Spinal cord (tissue), 10 donors: ENCODE measurements around the gene PTDSS2. TPM values are rescaled to one million over a fixed set of nuclear protein-coding genes. Genes with fewer than 3 reads are reported as not detected.
A peak's percentile ranks its signal among the peaks of the same experiment; 100 is the strongest.
"Not testable (repeated sequence)": the region's sequence is repeated elsewhere in the genome, so short reads cannot be mapped to it uniquely, and the experiment has no call there.

Source experiments
- DNase-seq, 6 donors: peaks; one replicate each; pipeline versions ENCODE4 v3.0.0 to v3.0.0-alpha.2; 2013 to 2015; ENCODE audit warnings: low spot score in 6 of 6, low read depth in 4 of 6
- H3K27ac ChIP-seq: one replicate; pipeline ENCODE4 v1.5.1; 2013; ENCODE audit warnings: low read depth, low read length, control low read depth
- H3K27me3 ChIP-seq: one replicate; pipeline ENCODE4 v1.6.1; 2013; ENCODE audit warnings: low read length; ENCODE audit not compliant: control insufficient read depth, insufficient read depth
- H3K36me3 ChIP-seq: one replicate; pipeline ENCODE4 v1.6.1; 2013; ENCODE audit warnings: low read length; ENCODE audit not compliant: control insufficient read depth, insufficient read depth
- H3K4me1 ChIP-seq: one replicate; pipeline ENCODE4 v1.6.1; 2013; ENCODE audit warnings: low read length; ENCODE audit not compliant: control insufficient read depth, insufficient read depth
- H3K4me3 ChIP-seq: one replicate; pipeline ENCODE4 v1.5.1; 2013; ENCODE audit warnings: low read depth, low read length, control low read depth
- H3K9me3 ChIP-seq: one replicate; pipeline ENCODE4 v1.6.1; 2013; ENCODE audit warnings: low read length; ENCODE audit not compliant: control insufficient read depth, insufficient read depth
- WGBS: methylation state at CpG from one replicate; pipeline ENCODE4 v1.1.5; 2013; ENCODE audit warnings: missing lambda C conversion rate; ENCODE audit not compliant: insufficient coverage; 5-methylcytosine and 5-hydroxymethylcytosine counted together
- polyA plus RNA-seq, 2 donors: library from polyadenylated mRNA; unstranded; fragments of 120-200 nt; gene quantifications; one replicate each; pipeline ENCODE4 v1.2.1, GENCODE V29; 2013; ENCODE audit not compliant: insufficient read length in 2 of 2
- total RNA-seq, 2 donors: library from RNA; depleted of rRNA in 1 of 2; stranded (reverse); fragments of 120-200 nt in 1 of 2; fragments of >200 nt in 1 of 2; gene quantifications; one replicate each; pipeline versions ENCODE4 v1.2.3 to v1.2.4, GENCODE V29; 2013 to 2014
- donor health status: healthy.

PTDSS2 gene
- total and polyA plus RNA-seq, 4 donors: 17.9 to 62.7 (median 40.2) TPM

DNA sequence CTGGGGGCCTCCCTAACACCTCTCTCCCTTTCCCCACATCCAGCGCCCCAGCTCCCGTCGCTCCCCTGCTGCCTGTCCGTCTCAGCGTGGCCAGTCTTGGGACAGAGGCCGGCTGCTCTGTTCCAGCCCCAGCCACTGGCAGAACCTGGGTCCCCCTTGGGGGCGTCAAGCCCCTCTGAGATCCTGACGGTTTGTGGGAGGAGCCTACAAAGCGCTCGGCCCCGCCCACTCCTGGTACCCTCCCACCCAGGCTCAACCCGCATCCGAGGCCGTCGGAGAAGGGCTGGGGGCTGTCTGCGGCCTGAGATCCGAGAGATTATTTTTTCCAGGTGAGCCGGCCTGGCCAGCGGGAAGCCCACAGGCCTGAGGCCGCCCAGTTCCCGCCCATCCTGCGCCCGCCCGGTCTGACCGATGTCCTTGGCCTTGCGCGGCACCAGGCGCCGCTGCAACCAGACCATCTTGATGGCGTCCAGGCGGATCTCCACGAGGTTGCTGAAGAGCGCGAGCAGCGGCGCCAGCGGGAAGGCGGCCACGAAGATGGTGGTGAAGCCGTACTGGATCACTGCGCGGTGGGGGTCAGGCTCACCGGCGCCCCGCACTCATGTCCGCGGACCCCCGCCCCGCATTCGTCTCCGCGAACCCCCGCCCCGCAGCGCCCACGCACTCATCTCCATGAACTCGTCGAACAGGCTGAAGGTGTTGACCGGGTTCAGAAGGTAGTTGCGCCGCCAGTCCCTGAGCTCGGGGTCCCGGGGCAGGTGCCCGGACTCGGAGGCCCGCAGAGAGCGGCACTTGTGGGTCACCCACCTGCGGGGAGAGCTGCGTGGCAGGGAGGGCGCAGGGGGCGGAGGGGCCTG, 29.8 kb upstream of the PTDSS2 start:
- no peak overlapping the region for H3K4me3 ChIP-seq
- no peaks in the 10 kb centered on the region for H3K9me3 ChIP-seq
- WGBS: 45% methylated on average over 71 of the region's 71 CpGs
- H3K27me3 ChIP-seq: peaks cover 51% of the 10 kb centered on the region
- no peak for DNase-seq
- H3K4me1 ChIP-seq: peaks cover 16% of the 10 kb centered on the region
- no peak overlapping the region for H3K27ac ChIP-seq
- no peaks in the 10 kb centered on the region for H3K36me3 ChIP-seq

DNA sequence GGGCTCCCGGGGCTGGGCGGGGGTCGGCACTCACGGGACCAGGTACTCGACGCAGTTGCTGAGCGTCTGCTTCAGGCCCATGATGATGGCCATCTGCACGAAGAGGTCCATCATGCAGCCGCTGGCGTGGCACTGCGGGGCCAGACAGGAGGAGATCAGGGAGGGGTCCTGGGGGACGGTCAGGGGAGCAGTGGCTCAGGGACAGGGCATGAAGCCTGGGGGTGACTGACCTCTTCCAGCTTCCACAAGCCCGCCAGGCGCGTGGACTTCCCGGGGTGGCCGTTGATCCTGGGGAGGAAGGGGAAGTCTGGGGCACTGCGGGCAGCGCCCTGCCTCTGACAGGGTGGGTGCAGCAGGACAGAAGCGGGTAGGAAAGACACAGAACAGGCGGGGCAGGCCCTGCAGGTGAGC, 29.2 kb upstream of the PTDSS2 start:
- no peak overlapping the region for H3K4me3 ChIP-seq
- 85% methylated on average over 21 of the region's 21 CpGs for WGBS
- peaks cover 46% of the 10 kb centered on the region for H3K27me3 ChIP-seq
- DNase-seq: no peak
- no peaks in the 10 kb centered on the region for H3K9me3 ChIP-seq
- H3K27ac ChIP-seq: no peak overlapping the region
- no peaks in the 10 kb centered on the region for H3K36me3 ChIP-seq
- peaks cover 12% of the 10 kb centered on the region for H3K4me1 ChIP-seq

DNA sequence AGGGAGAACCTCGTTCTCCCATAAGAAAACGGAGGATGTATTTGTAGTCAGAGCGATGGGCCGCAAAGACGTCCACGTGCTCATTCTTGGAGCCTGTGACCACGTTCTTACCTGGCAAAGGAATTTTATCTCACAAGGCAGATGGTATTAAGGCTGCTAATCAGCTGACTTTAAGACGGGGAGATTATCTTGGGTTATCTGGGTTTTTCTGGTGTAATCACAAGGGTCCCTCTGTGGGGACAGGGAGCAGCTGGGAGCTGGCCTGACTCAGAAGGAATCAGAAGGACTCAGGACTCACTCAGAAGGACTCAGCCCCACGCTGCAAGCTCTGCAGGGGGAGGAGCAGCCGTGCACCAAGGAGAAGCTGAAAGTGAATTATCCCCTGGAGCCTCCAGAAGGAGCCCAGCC, 27.8 kb upstream of the PTDSS2 start:
- peaks cover 45% of the 10 kb centered on the region for H3K27me3 ChIP-seq
- peaks cover 3% of the 10 kb centered on the region for H3K4me1 ChIP-seq
- H3K4me3 ChIP-seq: no peak overlapping the region
- no peak overlapping the region for H3K27ac ChIP-seq
- no peak for DNase-seq
- no peaks in the 10 kb centered on the region for H3K36me3 ChIP-seq
- WGBS: 72% methylated on average over 10 of the region's 10 CpGs
- no peaks in the 10 kb centered on the region for H3K9me3 ChIP-seq

DNA sequence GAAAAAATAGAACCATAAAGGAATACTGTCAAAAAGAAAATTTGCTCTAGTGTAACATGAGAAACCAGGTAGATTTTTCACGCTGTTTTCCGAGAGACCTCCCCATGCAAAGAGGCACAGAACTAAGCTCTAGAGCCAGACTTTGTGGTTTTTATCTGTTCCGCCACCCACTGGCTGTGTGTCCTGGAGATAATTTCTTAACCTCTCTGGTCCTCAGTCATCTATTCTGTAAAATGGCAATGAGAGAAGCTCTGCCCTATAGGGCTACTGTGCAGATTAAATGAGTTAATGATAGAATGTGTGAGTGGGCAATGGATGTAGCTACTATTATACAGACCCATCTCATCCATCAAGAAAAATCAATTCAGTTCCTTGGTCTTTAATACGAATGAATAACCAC, 25.8 kb upstream of the PTDSS2 start:
- DNase-seq: no peak
- WGBS: 100% methylated on average over 2 of the region's 4 CpGs
- H3K4me1 ChIP-seq: peaks cover 3% of the 10 kb centered on the region
- peaks cover 29% of the 10 kb centered on the region for H3K27me3 ChIP-seq
- H3K27ac ChIP-seq: no peak overlapping the region
- H3K4me3 ChIP-seq: no peak overlapping the region
- no peaks in the 10 kb centered on the region for H3K9me3 ChIP-seq
- H3K36me3 ChIP-seq: no peaks in the 10 kb centered on the region

DNA sequence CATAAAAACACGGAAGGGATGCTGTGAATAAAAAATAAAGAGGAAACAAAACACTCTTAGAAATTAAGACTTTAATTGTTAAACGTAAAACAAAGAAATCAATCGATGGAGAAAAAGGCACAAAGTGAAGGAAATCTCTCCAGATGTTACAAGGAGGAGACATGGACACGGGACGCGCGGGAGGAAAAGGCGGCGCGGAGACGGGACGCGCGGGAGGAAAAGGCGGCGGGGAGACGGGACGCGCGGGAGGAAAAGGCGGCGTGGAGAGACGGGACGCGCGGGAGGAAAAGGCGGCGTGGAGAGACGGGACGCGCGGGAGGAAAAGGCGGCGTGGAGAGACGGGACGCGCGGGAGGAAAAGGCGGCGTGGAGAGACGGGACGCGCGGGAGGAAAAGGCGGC, 25.3 kb upstream of the PTDSS2 start:
- H3K4me3 ChIP-seq, H3K27ac ChIP-seq, DNase-seq, H3K9me3 ChIP-seq, H3K36me3 ChIP-seq, H3K4me1 ChIP-seq: not testable (repeated sequence)
- WGBS: 22% methylated on average over 30 of the region's 45 CpGs
- H3K27me3 ChIP-seq: peaks cover 25% of the 10 kb centered on the region

DNA sequence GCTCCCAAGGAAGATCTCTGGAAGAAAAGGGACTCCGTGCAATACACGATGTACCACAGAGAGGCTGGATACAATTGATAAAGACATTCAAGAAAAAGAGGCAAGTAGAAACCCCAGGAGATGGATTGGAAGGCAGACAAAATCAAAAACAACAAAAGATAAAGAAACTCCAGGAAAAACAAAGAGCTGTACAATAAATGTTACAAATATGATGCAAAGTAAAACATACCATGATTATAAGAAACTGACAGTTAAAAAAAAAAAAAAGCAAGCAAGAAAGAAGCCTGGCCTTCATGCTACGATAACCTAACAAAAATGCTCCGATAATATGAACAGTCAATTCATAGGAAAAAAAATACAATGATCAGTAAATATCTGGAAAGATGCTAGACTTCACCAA, 24.8 kb upstream of the PTDSS2 start:
- Histone ChIP-seq H3K9me3 (no peaks in the 10 kb centered on the region), H3K4me1 (no peaks in the 10 kb centered on the region), H3K36me3 (no peaks in the 10 kb centered on the region), H3K4me3 (no peak overlapping the region), H3K27me3 (peaks cover 19% of the 10 kb centered on the region), H3K27ac (no peak overlapping the region)
- peak in 1 of 6 donors; percentile 5 for DNase-seq
- no CpG with 5 or more reads among the region's 4 CpGs for WGBS

DNA sequence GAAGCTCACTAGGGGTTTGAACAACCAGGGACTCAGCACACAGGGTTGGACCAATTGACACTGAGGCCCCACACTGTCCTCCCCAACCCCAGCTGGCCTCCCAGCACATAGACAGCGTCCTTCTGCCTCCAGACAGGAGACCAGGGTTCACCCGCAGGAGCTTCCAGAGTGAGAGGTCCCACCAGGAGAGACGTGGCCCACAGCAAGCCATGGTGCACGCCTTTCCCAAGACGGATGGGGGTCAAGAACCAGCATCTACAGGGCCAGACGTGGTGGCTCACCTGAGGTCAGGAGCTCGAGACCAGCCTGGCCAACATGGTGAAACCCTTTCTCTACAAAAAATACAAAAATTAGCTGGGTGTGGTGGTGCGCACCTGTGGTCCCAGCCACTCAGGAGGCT, 23.2 kb upstream of the PTDSS2 start:
- no peaks in the 10 kb centered on the region for H3K36me3 ChIP-seq
- peaks cover 17% of the 10 kb centered on the region for H3K27me3 ChIP-seq
- no peaks in the 10 kb centered on the region for H3K4me1 ChIP-seq
- WGBS: 84% methylated on average over 8 of the region's 8 CpGs
- no peak overlapping the region for H3K4me3 ChIP-seq
- no peak for DNase-seq
- no peak overlapping the region for H3K27ac ChIP-seq
- H3K9me3 ChIP-seq: no peaks in the 10 kb centered on the region

DNA sequence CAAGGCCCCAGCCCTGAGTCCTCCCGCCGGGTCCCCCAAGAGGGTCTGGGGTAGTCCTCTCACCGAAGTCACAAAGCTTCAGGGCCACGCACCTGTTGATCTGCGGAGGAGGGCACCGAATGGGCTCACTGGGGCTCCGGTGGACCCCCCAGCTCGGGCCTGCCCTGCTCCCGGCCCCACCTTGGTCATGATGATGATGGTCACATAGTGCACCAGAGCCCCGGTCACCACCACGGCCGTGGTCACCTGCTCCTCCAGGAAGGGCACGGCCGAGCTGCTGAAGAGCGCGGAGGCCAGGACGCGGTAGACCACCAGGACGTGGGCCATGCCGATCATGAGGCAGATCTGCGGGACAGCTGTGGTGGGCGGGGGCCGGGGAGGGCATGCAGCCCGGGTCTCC, 21.8 kb upstream of the PTDSS2 start:
- H3K4me1 ChIP-seq: no peaks in the 10 kb centered on the region
- no peaks in the 10 kb centered on the region for H3K9me3 ChIP-seq
- no peak overlapping the region for H3K4me3 ChIP-seq
- DNase-seq: no peak
- H3K27me3 ChIP-seq: peaks cover 17% of the 10 kb centered on the region
- no peaks in the 10 kb centered on the region for H3K36me3 ChIP-seq
- H3K27ac ChIP-seq: no peak overlapping the region
- WGBS: 91% methylated on average over 24 of the region's 24 CpGs

DNA sequence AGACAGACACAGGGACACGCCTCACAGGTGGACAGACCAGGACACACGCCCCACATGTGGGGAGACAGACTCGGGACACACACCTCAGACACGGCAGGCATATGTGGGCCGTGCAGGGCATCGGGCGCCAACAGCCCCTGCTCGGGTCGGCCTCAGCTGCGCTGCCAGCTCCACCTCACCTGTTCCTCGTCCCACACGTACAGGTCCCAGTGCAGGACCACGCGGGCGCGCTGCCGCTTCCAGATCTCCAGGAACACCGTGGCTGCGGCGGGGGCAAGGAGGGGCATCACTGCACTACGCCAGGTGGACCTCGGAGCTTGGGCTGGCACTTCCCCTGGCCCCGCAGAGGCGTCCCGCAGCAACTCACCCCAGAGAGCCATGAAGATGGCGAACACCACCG, 20.7 kb upstream of the PTDSS2 start:
- Histone ChIP-seq H3K4me3 (no peak overlapping the region), H3K9me3 (no peaks in the 10 kb centered on the region), H3K27ac (no peak overlapping the region), H3K27me3 (peaks cover 13% of the 10 kb centered on the region), H3K4me1 (no peaks in the 10 kb centered on the region), H3K36me3 (no peaks in the 10 kb centered on the region)
- WGBS: 89% methylated on average over 25 of the region's 27 CpGs
- no peak for DNase-seq

DNA sequence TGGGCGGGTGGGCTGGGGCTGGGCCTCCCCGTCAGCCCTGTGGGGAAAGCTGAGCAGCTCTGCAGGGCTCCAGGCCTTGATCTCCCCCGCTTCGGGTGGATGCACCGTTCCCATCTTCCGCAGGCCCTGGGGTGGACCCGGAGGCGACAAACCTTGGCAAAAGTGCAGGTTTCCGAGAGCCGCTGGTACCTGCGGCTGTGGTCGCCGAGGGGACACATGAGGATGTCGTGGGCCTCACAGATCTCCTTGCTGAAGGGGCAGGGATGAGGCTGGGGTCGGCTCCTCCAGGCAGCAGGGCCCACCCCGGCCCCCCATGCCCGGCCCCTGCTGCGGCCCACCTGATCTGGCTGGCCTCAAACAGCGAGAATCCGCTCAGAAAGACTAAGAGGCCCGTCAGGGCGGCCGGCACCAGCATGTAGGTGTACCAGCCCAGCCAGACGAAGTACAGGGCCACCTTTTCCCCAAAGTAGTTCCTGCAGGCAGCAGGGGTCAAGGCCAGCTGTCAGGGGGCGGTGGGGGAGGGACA, 20.1 kb upstream of the PTDSS2 start:
- no peak for DNase-seq
- Histone ChIP-seq H3K36me3 (no peaks in the 10 kb centered on the region), H3K4me1 (no peaks in the 10 kb centered on the region), H3K4me3 (no peak overlapping the region), H3K27ac (no peak overlapping the region), H3K27me3 (peaks cover 11% of the 10 kb centered on the region), H3K9me3 (no peaks in the 10 kb centered on the region)
- WGBS: 58% methylated on average over 23 of the region's 25 CpGs
